Stimulated activated naive CD8-positive, alpha-beta T cell treated with anti-CD3 and anti-CD28 coated beads, Interleukin-15, Interleukin-2, amounts not matched to agents 100 U/mL and 50 U/mL, for 24 hours (primary cell): ENCODE measurements around the gene TMPRSS6.

Experiments used
- ATAC-seq: fragments of 150-1000 bp; cut with Tn5 transposase; one replicate; pipeline ENCODE4 v1.10.0; 2021
- DNase-seq: peaks from one replicate; pipeline ENCODE4 v3.0.0; 2021

The TMPRSS6 gene

GRCh38 chr22:37140686-37141323 lies 31.3 kb upstream of the TMPRSS6 start:
- DNase-seq = no peak
- no peak for ATAC-seq

GRCh38 chr22:37139762-37140161 lies 30.2 kb upstream of the TMPRSS6 start:
- ATAC-seq = no peak
- peak; percentile 36 for DNase-seq

- ATAC-seq = peak; percentile 51
- DNase-seq = peak; percentile 55
Measured at GRCh38 chr22:37138849-37139561, 29.5 kb upstream of the TMPRSS6 start.

- DNase-seq (peak; percentile 46), ATAC-seq (peak; percentile 76)
Measured at GRCh38 chr22:37137903-37138665, 28.6 kb upstream of the TMPRSS6 start.

GRCh38 chr22:37137131-37137530 lies 27.6 kb upstream of the TMPRSS6 start:
- ATAC-seq (no peak), DNase-seq (no peak)

- no peak for ATAC-seq
- DNase-seq = no peak
Measured at GRCh38 chr22:37135023-37135422, 25.5 kb upstream of the TMPRSS6 start.

GRCh38 chr22:37133304-37134018 lies 23.9 kb upstream of the TMPRSS6 start:
- ATAC-seq (no peak), DNase-seq (no peak)

- DNase-seq (no peak), ATAC-seq (no peak)
Measured at GRCh38 chr22:37132773-37133172, 23.3 kb upstream of the TMPRSS6 start.

- ATAC-seq (no peak), DNase-seq (no peak)
Measured at GRCh38 chr22:37129866-37130441, 20.4 kb upstream of the TMPRSS6 start.

- DNase-seq = no peak
Measured at GRCh38 chr22:37128555-37129281, 19.2 kb upstream of the TMPRSS6 start.

GRCh38 chr22:37127350-37127878 lies 17.9 kb upstream of the TMPRSS6 start:
- DNase-seq (no peak), ATAC-seq (no peak)

More at GRCh38 chr22:37128555-37129281, 19.2 kb upstream of the TMPRSS6 start:
- ATAC-seq = no peak

- no peak for ATAC-seq
Measured at GRCh38 chr22:37126882-37127281, 17.4 kb upstream of the TMPRSS6 start.

GRCh38 chr22:37126383-37126782 lies 16.9 kb upstream of the TMPRSS6 start:
- no peak for DNase-seq
- ATAC-seq = no peak

More at GRCh38 chr22:37126882-37127281, 17.4 kb upstream of the TMPRSS6 start:
- peak; percentile 44 for DNase-seq

- DNase-seq = no peak
Measured at GRCh38 chr22:37123649-37124048, 14.1 kb upstream of the TMPRSS6 start.

GRCh38 chr22:37122598-37123180 lies 13.2 kb upstream of the TMPRSS6 start:
- no peak for DNase-seq
- ATAC-seq = no peak

More at GRCh38 chr22:37123649-37124048, 14.1 kb upstream of the TMPRSS6 start:
- ATAC-seq = no peak

GRCh38 chr22:37121887-37122591 lies 12.5 kb upstream of the TMPRSS6 start:
- DNase-seq = peak; percentile 89
- peak; percentile 99 for ATAC-seq

- DNase-seq = no peak
- ATAC-seq = no peak
Measured at GRCh38 chr22:37120569-37121340, 11.2 kb upstream of the TMPRSS6 start.

GRCh38 chr22:37119872-37120271 lies 10.4 kb upstream of the TMPRSS6 start:
- DNase-seq (no peak), ATAC-seq (no peak)

GRCh38 chr22:37118083-37118482 lies 8.6 kb upstream of the TMPRSS6 start:
- ATAC-seq = no peak
- DNase-seq = no peak
